H9 (cell line): ENCODE measurements around the gene KCNG1. TPM values are rescaled to one million over a fixed set of nuclear protein-coding genes. Genes with fewer than 3 reads are reported as not detected.
A peak's percentile ranks its signal among the peaks of the same experiment; 100 is the strongest.

Experiments used
- DNase-seq: peaks from one replicate; pipeline ENCODE4 v3.0.0-alpha.2; 2017
- H2AFZ ChIP-seq: one replicate; pipeline ENCODE4 v1.6.1; 2013; ENCODE audit warnings: mild to moderate bottlenecking, low read length, control low read depth, moderate library complexity
- H2AK5ac ChIP-seq: 2 replicates; pipeline ENCODE4 v1.6.1; 2013; ENCODE audit warnings: low read length, control low read depth, mixed read lengths; ENCODE audit not compliant: insufficient read length
- H2BK120ac ChIP-seq: one replicate; pipeline ENCODE4 v1.6.1; 2013; ENCODE audit warnings: low read depth, mild to moderate bottlenecking, low read length, control low read depth, inconsistent platforms; ENCODE audit not compliant: poor library complexity, severe bottlenecking
- H2BK12ac ChIP-seq: 2 replicates; pipeline ENCODE4 v1.6.1; 2013; ENCODE audit warnings: low read length, control low read depth, mixed read lengths, low read depth; ENCODE audit not compliant: insufficient read length
- H2BK15ac ChIP-seq: 2 replicates; pipeline ENCODE4 v1.6.1; 2013; ENCODE audit warnings: low read depth, low read length, control low read depth
- H2BK20ac ChIP-seq: one replicate; pipeline ENCODE4 v1.6.1; 2013; ENCODE audit warnings: low read depth, mild to moderate bottlenecking, low read length, control low read depth, inconsistent platforms; ENCODE audit not compliant: poor library complexity, severe bottlenecking
- H2BK5ac ChIP-seq: 2 replicates; pipeline ENCODE4 v1.6.1; 2013; ENCODE audit warnings: low read length, control low read depth, mixed read lengths; ENCODE audit not compliant: insufficient read length
- H3K14ac ChIP-seq: 2 replicates; pipeline ENCODE4 v1.6.1; 2013; ENCODE audit warnings: low read length, control low read depth; ENCODE audit not compliant: insufficient read depth
- H3K18ac ChIP-seq: 2 replicates; pipeline ENCODE4 v1.6.1; 2013; ENCODE audit warnings: low read depth, mild to moderate bottlenecking, mixed read lengths, low read length, control low read depth; ENCODE audit not compliant: insufficient read length
- H3K23ac ChIP-seq: 2 replicates; pipeline ENCODE4 v1.6.1; 2013; ENCODE audit warnings: low read length, control low read depth, mixed read lengths, low read depth; ENCODE audit not compliant: insufficient read length
- H3K23me2 ChIP-seq: 2 replicates; pipeline ENCODE4 v1.6.1; 2013; ENCODE audit warnings: low read depth, mild to moderate bottlenecking, mixed read lengths, low read length, control low read depth; ENCODE audit not compliant: insufficient read length, poor library complexity, severe bottlenecking
- H3K27ac ChIP-seq: 2 replicates; pipeline ENCODE4 v1.5.1; 2013; ENCODE audit warnings: low read length, control low read depth, mixed read lengths, low read depth; ENCODE audit not compliant: insufficient read length
- H3K27me3 ChIP-seq: 2 replicates; pipeline ENCODE4 v1.6.1; 2013; ENCODE audit warnings: low read length, control low read depth, inconsistent platforms; ENCODE audit not compliant: insufficient read depth
- H3K4ac ChIP-seq: 2 replicates; pipeline ENCODE4 v1.6.1; 2013; ENCODE audit warnings: low read depth, mild to moderate bottlenecking, control low read depth, inconsistent platforms, low read length, moderate library complexity
- H3K4me1 ChIP-seq: 2 replicates; pipeline ENCODE4 v1.6.1; 2013; ENCODE audit warnings: low read length, control low read depth, inconsistent platforms; ENCODE audit not compliant: insufficient read depth
- H3K4me2 ChIP-seq: 2 replicates; pipeline ENCODE4 v1.6.1; 2013; ENCODE audit warnings: low read length, control low read depth, mixed read lengths; ENCODE audit not compliant: insufficient read length, insufficient read depth
- H3K56ac ChIP-seq: 2 replicates; pipeline ENCODE4 v1.6.1; 2013; ENCODE audit warnings: low read depth, mild to moderate bottlenecking, mixed read lengths, low read length, control low read depth; ENCODE audit not compliant: insufficient read length
- H3K79me1 ChIP-seq: 2 replicates; pipeline ENCODE4 v1.6.1; 2013; ENCODE audit warnings: low read depth, mild to moderate bottlenecking, moderate library complexity, low read length, control low read depth, inconsistent platforms; ENCODE audit not compliant: insufficient read depth, poor library complexity, severe bottlenecking
- H3K79me2 ChIP-seq: 2 replicates; pipeline ENCODE4 v1.6.1; 2013; ENCODE audit warnings: low read length, control low read depth, inconsistent platforms; ENCODE audit not compliant: insufficient read depth
- H3K9ac ChIP-seq: 2 replicates; pipeline ENCODE4 v1.6.1; 2013; ENCODE audit warnings: low read length, control low read depth, mixed read lengths; ENCODE audit not compliant: insufficient read length; ENCODE audit errors: extremely low read depth
- H3K9me3 ChIP-seq: one replicate; pipeline ENCODE4 v1.6.1; 2013; ENCODE audit warnings: low read depth, low read length, inconsistent platforms; ENCODE audit not compliant: control insufficient read depth
- H3T11ph ChIP-seq: one replicate; pipeline ENCODE4 v1.6.1; 2013; ENCODE audit warnings: mild to moderate bottlenecking, low read length, control low read depth, inconsistent platforms
- H4K20me1 ChIP-seq: one replicate; pipeline ENCODE4 v1.6.1; 2013; ENCODE audit not compliant: control insufficient read depth, insufficient read length, insufficient read depth
- H4K5ac ChIP-seq: 2 replicates; pipeline ENCODE4 v1.6.1; 2013; ENCODE audit warnings: low read depth, mild to moderate bottlenecking, mixed read lengths, low read length, control low read depth; ENCODE audit not compliant: insufficient read length
- H4K8ac ChIP-seq: replicated peaks from 2 replicates; pipeline ENCODE4 v1.6.1; 2013; ENCODE audit warnings: low read length, control low read depth, mixed read lengths, low read depth; ENCODE audit not compliant: insufficient read length
- H4K91ac ChIP-seq: 2 replicates; pipeline ENCODE4 v1.6.1; 2013; ENCODE audit warnings: low read depth, mild to moderate bottlenecking, moderate library complexity, mixed read lengths, low read length, control low read depth; ENCODE audit not compliant: insufficient read length
- H3K27ac Mint-ChIP-seq, 3 experiments: 2 replicates in 2 of 3; 3 replicates in 1 of 3; pipeline ENCODE4 v1.8.0; 2020 to 2021; ENCODE audit warnings: mixed read lengths in 3 of 3, mild to moderate bottlenecking in 1 of 3, moderate library complexity in 1 of 3
- H3K27me3 Mint-ChIP-seq: 2 replicates; pipeline ENCODE4 v1.8.0; 2021; ENCODE audit warnings: low read depth, mild to moderate bottlenecking, moderate library complexity, mixed read lengths
- H3K36me3 Mint-ChIP-seq, 3 experiments: 2 replicates in 2 of 3; 3 replicates in 1 of 3; pipeline ENCODE4 v1.8.0; 2020 to 2021; ENCODE audit warnings: low read depth in 3 of 3, mixed read lengths in 3 of 3; ENCODE audit not compliant: insufficient read depth in 1 of 3
- H3K4me1 Mint-ChIP-seq, 2 experiments: 2 replicates each; pipeline ENCODE4 v1.8.0; 2020; ENCODE audit warnings: mixed read lengths in 2 of 2
- H3K4me3 Mint-ChIP-seq, 2 experiments: 2 replicates in 1 of 2; 3 replicates in 1 of 2; pipeline ENCODE4 v1.8.0; 2020 to 2021; ENCODE audit warnings: mild to moderate bottlenecking in 2 of 2, mixed read lengths in 2 of 2, moderate library complexity in 1 of 2
- H3K9me3 Mint-ChIP-seq, 2 experiments: 2 replicates in 1 of 2; 3 replicates in 1 of 2; pipeline ENCODE4 v1.8.0; 2020; ENCODE audit warnings: mild to moderate bottlenecking in 2 of 2, mixed read lengths in 2 of 2, moderate library complexity in 1 of 2
- WGBS: extraction: QIAGEN DNeasy Blood & Tissue Kit; methylation state at CpG from one replicate; pipeline ENCODE4 v1.1.7; 2013; ENCODE audit warnings: missing lambda C conversion rate, low lambda C conversion rate, mixed read lengths; ENCODE audit not compliant: insufficient read length; ENCODE audit errors: extremely low coverage; 5-methylcytosine and 5-hydroxymethylcytosine counted together
- total RNA-seq: library from RNA; stranded (reverse); gene quantifications from 2 replicates; pipeline ENCODE4 v1.2.1, GENCODE V29; 2021
- TF ChIP-seq, protein P1 (sequence below): fragments of 200-600 bp; sonication (generic); conservative IDR thresholded peaks from 3 replicates; pipeline ENCODE4 v1.8.0; 2021; ENCODE audit warnings: antibody characterized with exemption, mild to moderate bottlenecking

KCNG1 gene
- total RNA-seq, 1 experiment from 2014 or later, result 13.2 TPM

- Histone ChIP-seq H3K27ac (no peak overlapping the region), H3K23ac (no peak overlapping the region), H3T11ph (no peak overlapping the region), H4K8ac (no peak overlapping the region), H3K18ac (no peak overlapping the region), H3K9ac (no peak overlapping the region), H3K79me1 (no peaks in the 10 kb centered on the region), H2BK20ac (no peak overlapping the region), H2BK120ac (no peak overlapping the region), H2BK15ac (no peak overlapping the region), H3K79me2 (no peaks in the 10 kb centered on the region), H2BK12ac (no peak overlapping the region), H3K9me3 (no peaks in the 10 kb centered on the region), H2BK5ac (no peak overlapping the region), H3K4me2 (no peak overlapping the region), H3K27me3 (no peaks in the 10 kb centered on the region), H3K56ac (no peak overlapping the region), H3K4ac (no peak overlapping the region), H4K20me1 (no peaks in the 10 kb centered on the region), H2AK5ac (no peak overlapping the region), H3K23me2 (no peaks in the 10 kb centered on the region), H2AFZ (no peak overlapping the region), H4K5ac (no peak overlapping the region), H4K91ac (no peak overlapping the region), H3K14ac (no peak overlapping the region), H3K4me1 (no peaks in the 10 kb centered on the region)
- H3K27ac Mint-ChIP-seq, result no peak overlapping the region
- DNase-seq, result peak; percentile 74
- TF ChIP-seq, protein P1, sequence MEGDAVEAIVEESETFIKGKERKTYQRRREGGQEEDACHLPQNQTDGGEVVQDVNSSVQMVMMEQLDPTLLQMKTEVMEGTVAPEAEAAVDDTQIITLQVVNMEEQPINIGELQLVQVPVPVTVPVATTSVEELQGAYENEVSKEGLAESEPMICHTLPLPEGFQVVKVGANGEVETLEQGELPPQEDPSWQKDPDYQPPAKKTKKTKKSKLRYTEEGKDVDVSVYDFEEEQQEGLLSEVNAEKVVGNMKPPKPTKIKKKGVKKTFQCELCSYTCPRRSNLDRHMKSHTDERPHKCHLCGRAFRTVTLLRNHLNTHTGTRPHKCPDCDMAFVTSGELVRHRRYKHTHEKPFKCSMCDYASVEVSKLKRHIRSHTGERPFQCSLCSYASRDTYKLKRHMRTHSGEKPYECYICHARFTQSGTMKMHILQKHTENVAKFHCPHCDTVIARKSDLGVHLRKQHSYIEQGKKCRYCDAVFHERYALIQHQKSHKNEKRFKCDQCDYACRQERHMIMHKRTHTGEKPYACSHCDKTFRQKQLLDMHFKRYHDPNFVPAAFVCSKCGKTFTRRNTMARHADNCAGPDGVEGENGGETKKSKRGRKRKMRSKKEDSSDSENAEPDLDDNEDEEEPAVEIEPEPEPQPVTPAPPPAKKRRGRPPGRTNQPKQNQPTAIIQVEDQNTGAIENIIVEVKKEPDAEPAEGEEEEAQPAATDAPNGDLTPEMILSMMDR, result peak; percentile 67
- no peaks in the 10 kb centered on the region; a peak in 2 of 5 replicates for H3K9me3 Mint-ChIP-seq
- peaks cover 1% of the 10 kb centered on the region; the same call in 1 of the 2 replicates for H3K27me3 Mint-ChIP-seq
- WGBS, result no CpG with 5 or more reads among the region's 7 CpGs
- peaks cover 0 to 3% of the 10 kb centered on the region in 2 experiments; a peak in 1 of 4 replicates for H3K4me1 Mint-ChIP-seq
- H3K36me3 Mint-ChIP-seq, result no peaks in the 10 kb centered on the region; a peak in 2 of 7 replicates
- H3K4me3 Mint-ChIP-seq, result no peak overlapping the region
Measured at GRCh38 chr20:51042657-51043247, 19.8 kb upstream of the KCNG1 start.
